HG02678 (cell line): ENCODE measurements around the gene PPP1R12A.
"Not testable (repeated sequence)": the region's sequence is repeated elsewhere in the genome, so short reads cannot be mapped to it uniquely, and the experiment has no call there.

ENCODE experiments used
- ATAC-seq: cut with Tn5 transposase; IDR thresholded peaks from one replicate; pipeline ENCODE4 v1.9.1; 2021; ENCODE audit warnings: mild to moderate bottlenecking, moderate library complexity; ENCODE audit not compliant: unreplicated experiment

The PPP1R12A gene

GRCh38 chr12:79897617-79898016 is 37.3 kb downstream of the PPP1R12A start:
- ATAC-seq, result no peak

GRCh38 chr12:79895804-79896203 is 39.1 kb downstream of the PPP1R12A start:
- ATAC-seq, result no peak

GRCh38 chr12:79895071-79895470 is 39.8 kb downstream of the PPP1R12A start:
- ATAC-seq, result no peak

- no peak for ATAC-seq
These were observed 43.3 kb downstream of the PPP1R12A start for GRCh38 chr12:79891506-79892162.

- ATAC-seq, result no peak
These were observed 47.0 kb downstream of the PPP1R12A start for GRCh38 chr12:79887890-79888289.

- peak; percentile 68 for ATAC-seq
These were observed 47.9 kb downstream of the PPP1R12A start for GRCh38 chr12:79886917-79887519.

- no peak for ATAC-seq
These were observed 48.9 kb downstream of the PPP1R12A start for GRCh38 chr12:79885911-79886490.

GRCh38 chr12:79884401-79885006 is 50.4 kb downstream of the PPP1R12A start:
- ATAC-seq, result no peak

- ATAC-seq, result no peak
These were observed 51.7 kb downstream of the PPP1R12A start for GRCh38 chr12:79883216-79883615.

- ATAC-seq, result no peak
These were observed 53.5 kb downstream of the PPP1R12A start for GRCh38 chr12:79881351-79881750.

GRCh38 chr12:79878506-79878905 is 56.4 kb downstream of the PPP1R12A start:
- ATAC-seq, result not testable (repeated sequence)

GRCh38 chr12:79877246-79877645 is 57.7 kb downstream of the PPP1R12A start:
- ATAC-seq, result no peak

GRCh38 chr12:79874665-79875064 is 60.2 kb downstream of the PPP1R12A start:
- no peak for ATAC-seq

GRCh38 chr12:79873201-79873600 is 61.7 kb downstream of the PPP1R12A start:
- peak; percentile 83 for ATAC-seq

- no peak for ATAC-seq
These were observed 63.3 kb downstream of the PPP1R12A start for GRCh38 chr12:79871621-79872020.

- no peak for ATAC-seq
These were observed 64.0 kb downstream of the PPP1R12A start for GRCh38 chr12:79870916-79871315.

GRCh38 chr12:79859646-79860045 is 75.3 kb downstream of the PPP1R12A start:
- no peak for ATAC-seq

GRCh38 chr12:79858518-79858917 is 76.4 kb downstream of the PPP1R12A start:
- no peak for ATAC-seq

GRCh38 chr12:79857675-79858074 is 77.2 kb downstream of the PPP1R12A start:
- ATAC-seq, result no peak

- ATAC-seq, result no peak
These were observed 84.1 kb downstream of the PPP1R12A start for GRCh38 chr12:79850610-79851299.

GRCh38 chr12:79848339-79848738 is 86.6 kb downstream of the PPP1R12A start:
- ATAC-seq, result no peak
